ENCODE data around the gene UBE3C.

DNA sequence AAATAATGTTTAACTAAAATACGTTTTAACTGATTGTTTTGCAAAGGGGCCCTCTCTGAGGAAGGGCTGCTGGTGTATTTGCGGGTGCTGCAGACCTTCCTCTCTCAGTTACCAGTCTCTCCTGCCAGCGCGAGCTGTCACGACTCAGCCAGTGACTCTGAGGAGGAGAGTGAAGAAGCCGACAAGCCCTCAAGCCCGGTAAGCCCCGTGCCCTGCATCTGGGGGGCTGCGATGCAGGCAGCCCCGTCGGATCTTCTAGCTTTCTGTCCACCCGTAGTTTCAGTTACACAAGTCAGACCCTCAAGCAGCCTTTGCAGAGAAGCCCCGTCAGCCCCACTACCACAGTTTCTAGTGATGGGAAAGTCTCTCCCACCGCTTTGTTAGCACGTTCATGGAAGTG, 45.1 kb downstream of the UBE3C start:
- TF ChIP-seq CTCF (IDR thresholded peaks at IDR 0.05; ENCODE audit: low read length): no peak
- no peak for TF ChIP-seq EZH2 (IDR thresholded peaks at IDR 0.05; ENCODE audit: borderline replicate concordance, low read length)

Measured in OCI-LY1 (cell line).